ENCODE measurements around the gene LRFN2. TPM values are rescaled to one million over a fixed set of nuclear protein-coding genes. Genes with fewer than 3 reads are reported as not detected.

The LRFN2 gene
- total and polyA plus RNA-seq, 2 experiments from 2014 or later = 0.29 to 2.5 TPM

- H3K4me3 Mint-ChIP-seq = no peak overlapping the region
- H3K4me2 ChIP-seq = no peak overlapping the region
- TF ChIP-seq CREB1 (CRISPR knock-in tag; IDR thresholded peaks at IDR 0.05; ENCODE audit: low read depth) = no peak
- no peak for TF ChIP-seq REST (IDR thresholded peaks at IDR 0.05; ENCODE audit: unreplicated experiment)
- TF ChIP-seq ZNF331 (CRISPR knock-in tag; IDR thresholded peaks at IDR 0.05; ENCODE audit: low read depth) = no peak
- H3K4me3 ChIP-seq = no peak overlapping the region
- no peak for ATAC-seq
- no peaks in the 10 kb centered on the region for H3K79me2 ChIP-seq (replicated peaks; ENCODE audit: insufficient read depth)
- no peaks in the 10 kb centered on the region for H3K36me3 Mint-ChIP-seq (ENCODE audit: low read depth)
- H3K27ac Mint-ChIP-seq = no peak overlapping the region
- no peaks in the 10 kb centered on the region for H3K4me1 ChIP-seq (ENCODE audit: insufficient read depth)
- H4K20me1 ChIP-seq (replicated peaks; ENCODE audit: insufficient read depth) = no peaks in the 10 kb centered on the region
- H2AFZ ChIP-seq = no peak overlapping the region
- no peaks in the 10 kb centered on the region for H3K36me3 ChIP-seq (ENCODE audit: insufficient read depth)
- no peaks in the 10 kb centered on the region; the same call in 1 of the 3 replicates for H3K9me3 Mint-ChIP-seq
- DNase-seq (ENCODE audit: low spot score) = no peak
- H3K27me3 ChIP-seq (ENCODE audit: insufficient read depth) = no peaks in the 10 kb centered on the region
- H3K27ac ChIP-seq (ENCODE audit: low read depth) = no peak overlapping the region
- no peaks in the 10 kb centered on the region for H3F3A ChIP-seq (replicated peaks; ENCODE audit: low read depth)
- H3K9me2 ChIP-seq (ENCODE audit: insufficient read depth) = no peaks in the 10 kb centered on the region
- peaks cover 4% of the 10 kb centered on the region for H3K27me3 Mint-ChIP-seq (ENCODE audit: insufficient read depth, low read depth, poor library complexity)
- H3K4me1 Mint-ChIP-seq = no peaks in the 10 kb centered on the region; the same call in 2 of the 3 replicates
Measured at GRCh38 chr6:40390144-40390800, 196.9 kb downstream of the LRFN2 start.

GRCh38 chr6:40389254-40389653 lies 197.9 kb downstream of the LRFN2 start:
- no peaks in the 10 kb centered on the region for H3K27me3 ChIP-seq (ENCODE audit: insufficient read depth)
- H3K27me3 Mint-ChIP-seq (ENCODE audit: insufficient read depth, low read depth, poor library complexity) = peaks cover 8% of the 10 kb centered on the region
- H3K4me3 ChIP-seq = no peak overlapping the region
- no peaks in the 10 kb centered on the region for H3K4me1 ChIP-seq (ENCODE audit: insufficient read depth)
- no peak for TF ChIP-seq POLR2AphosphoS5 (IDR thresholded peaks at IDR 0.05; ENCODE audit: low read depth)
- TF ChIP-seq REST (IDR thresholded peaks at IDR 0.05; ENCODE audit: unreplicated experiment) = no peak
- no peak for TF ChIP-seq CTCF (conservative IDR thresholded peaks at IDR 0.05; ENCODE audit: low read depth in 2 of 2)
- no peak for TF ChIP-seq NANOG (IDR thresholded peaks at IDR 0.05; ENCODE audit: borderline replicate concordance)
- no peak for TF ChIP-seq EZH2 (IDR thresholded peaks at IDR 0.05; ENCODE audit: low read depth, unreplicated experiment)
- TF ChIP-seq CREB1 (CRISPR knock-in tag; IDR thresholded peaks at IDR 0.05; ENCODE audit: low read depth) = no peak
- H3K27ac Mint-ChIP-seq = no peak overlapping the region
- H3K36me3 ChIP-seq (ENCODE audit: insufficient read depth) = no peaks in the 10 kb centered on the region
- H3K79me2 ChIP-seq (replicated peaks; ENCODE audit: insufficient read depth) = no peaks in the 10 kb centered on the region
- ATAC-seq (no peak), DNase-seq (ENCODE audit: low spot score) (no peak)
- no peaks in the 10 kb centered on the region for H3K9me2 ChIP-seq (ENCODE audit: insufficient read depth)
- H3K4me2 ChIP-seq = no peak overlapping the region
- no peak overlapping the region for H3K27ac ChIP-seq (ENCODE audit: low read depth)
- no peaks in the 10 kb centered on the region; the same call in 2 of the 3 replicates for H3K4me1 Mint-ChIP-seq
- no peaks in the 10 kb centered on the region; the same call in 2 of the 3 replicates for H3K9me3 Mint-ChIP-seq
- H4K20me1 ChIP-seq (replicated peaks; ENCODE audit: insufficient read depth) = no peaks in the 10 kb centered on the region
- H2AFZ ChIP-seq = no peak overlapping the region
- H3K36me3 Mint-ChIP-seq (ENCODE audit: low read depth) = no peaks in the 10 kb centered on the region
- no peaks in the 10 kb centered on the region for H3F3A ChIP-seq (replicated peaks; ENCODE audit: low read depth)
- no peak overlapping the region for H3K4me3 Mint-ChIP-seq

All from GM23338 (cell line).